Measurements from ENCODE around the gene MISP3.

- no peak for TF ChIP-seq CTCF (IDR thresholded peaks at IDR 0.05; ENCODE audit: low read depth, low read length)
- TF ChIP-seq EZH2phosphoT487 (IDR thresholded peaks at IDR 0.05; ENCODE audit: low read depth) = no peak
Measured at GRCh38 chr19:14116918-14117578, 44.5 kb downstream of the MISP3 start.

All from OCI-LY3 (cell line).